Choroid plexus epithelial cell (primary cell): ENCODE results near the gene DIPK1A.
"Not testable (repeated sequence)": the region's sequence is repeated elsewhere in the genome, so short reads cannot be mapped to it uniquely, and the experiment has no call there.

Experiments used
- DNase-seq: peaks from one replicate; pipeline ENCODE4 v3.0.0-alpha.2; 2010; ENCODE audit warnings: low read depth
- H3K4me3 ChIP-seq: 2 replicates; pipeline ENCODE4 v1.5.1; 2011; ENCODE audit warnings: low read depth, mild to moderate bottlenecking, control low read depth, low read length, moderate library complexity
- CTCF ChIP-seq: conservative IDR thresholded peaks from 2 replicates; pipeline ENCODE4 v1.5.1; 2011; ENCODE audit warnings: low read depth, mild to moderate bottlenecking, control low read depth, inconsistent platforms, low read length, moderate library complexity

DIPK1A gene

GRCh38 chr1:92902406-92902744 lies 58.9 kb downstream of the DIPK1A start:
- TF ChIP-seq CTCF = no peak
- DNase-seq = no peak
- no peak overlapping the region for H3K4me3 ChIP-seq

- TF ChIP-seq CTCF = no peak
- no peak overlapping the region for H3K4me3 ChIP-seq
- no peak for DNase-seq
These were observed 59.4 kb downstream of the DIPK1A start for GRCh38 chr1:92901699-92902405.

GRCh38 chr1:92901126-92901525 lies 60.1 kb downstream of the DIPK1A start:
- no peak for DNase-seq
- no peak overlapping the region for H3K4me3 ChIP-seq
- no peak for TF ChIP-seq CTCF

- no peak for DNase-seq
- no peak for TF ChIP-seq CTCF
- no peak overlapping the region for H3K4me3 ChIP-seq
These were observed 60.7 kb downstream of the DIPK1A start for GRCh38 chr1:92900539-92900938.

GRCh38 chr1:92899780-92900179 lies 61.5 kb downstream of the DIPK1A start:
- TF ChIP-seq CTCF = no peak

GRCh38 chr1:92898053-92898452 lies 63.2 kb downstream of the DIPK1A start:
- DNase-seq, H3K4me3 ChIP-seq: not testable (repeated sequence)

More at GRCh38 chr1:92899780-92900179, 61.5 kb downstream of the DIPK1A start:
- DNase-seq = no peak
- H3K4me3 ChIP-seq = no peak overlapping the region

- no peak for TF ChIP-seq CTCF
- DNase-seq = no peak
- H3K4me3 ChIP-seq = no peak overlapping the region
These were observed 73.8 kb downstream of the DIPK1A start for GRCh38 chr1:92887465-92887864.
